ENCODE results near the gene SCYGR3.

- TF ChIP-seq CBFB (CRISPR knock-in tag; IDR thresholded peaks at IDR 0.05) (no peak), EZH2 (conservative IDR thresholded peaks at IDR 0.05; ENCODE audit: low read depth, low read length) (no peak), NFRKB (IDR thresholded peaks at IDR 0.05) (no peak), ZFP1 (CRISPR knock-in tag; IDR thresholded peaks at IDR 0.05) (no peak), YY1 (IDR thresholded peaks at IDR 0.05; ENCODE audit: insufficient read depth, insufficient replicate concordance, low read depth, low read length) (no peak), EP300 (IDR thresholded peaks at IDR 0.05; ENCODE audit: low read depth in 2 of 2, low read length in 2 of 2) (no peak), EP300 (CRISPR knock-in tag; IDR thresholded peaks at IDR 0.05; ENCODE audit: borderline replicate concordance) (no peak), BRCA1 (CRISPR knock-in tag; IDR thresholded peaks at IDR 0.05) (no peak), CHD4 (IDR thresholded peaks at IDR 0.05; ENCODE audit: borderline replicate concordance, low read length) (no peak), JUNB (CRISPR knock-in tag; IDR thresholded peaks at IDR 0.05; ENCODE audit: borderline replicate concordance) (no peak), SIX4 (CRISPR knock-in tag; IDR thresholded peaks at IDR 0.05) (no peak), ZNF784 (CRISPR knock-in tag; IDR thresholded peaks at IDR 0.05; ENCODE audit: borderline replicate concordance) (no peak)
- TF ChIP-seq, protein P1, sequence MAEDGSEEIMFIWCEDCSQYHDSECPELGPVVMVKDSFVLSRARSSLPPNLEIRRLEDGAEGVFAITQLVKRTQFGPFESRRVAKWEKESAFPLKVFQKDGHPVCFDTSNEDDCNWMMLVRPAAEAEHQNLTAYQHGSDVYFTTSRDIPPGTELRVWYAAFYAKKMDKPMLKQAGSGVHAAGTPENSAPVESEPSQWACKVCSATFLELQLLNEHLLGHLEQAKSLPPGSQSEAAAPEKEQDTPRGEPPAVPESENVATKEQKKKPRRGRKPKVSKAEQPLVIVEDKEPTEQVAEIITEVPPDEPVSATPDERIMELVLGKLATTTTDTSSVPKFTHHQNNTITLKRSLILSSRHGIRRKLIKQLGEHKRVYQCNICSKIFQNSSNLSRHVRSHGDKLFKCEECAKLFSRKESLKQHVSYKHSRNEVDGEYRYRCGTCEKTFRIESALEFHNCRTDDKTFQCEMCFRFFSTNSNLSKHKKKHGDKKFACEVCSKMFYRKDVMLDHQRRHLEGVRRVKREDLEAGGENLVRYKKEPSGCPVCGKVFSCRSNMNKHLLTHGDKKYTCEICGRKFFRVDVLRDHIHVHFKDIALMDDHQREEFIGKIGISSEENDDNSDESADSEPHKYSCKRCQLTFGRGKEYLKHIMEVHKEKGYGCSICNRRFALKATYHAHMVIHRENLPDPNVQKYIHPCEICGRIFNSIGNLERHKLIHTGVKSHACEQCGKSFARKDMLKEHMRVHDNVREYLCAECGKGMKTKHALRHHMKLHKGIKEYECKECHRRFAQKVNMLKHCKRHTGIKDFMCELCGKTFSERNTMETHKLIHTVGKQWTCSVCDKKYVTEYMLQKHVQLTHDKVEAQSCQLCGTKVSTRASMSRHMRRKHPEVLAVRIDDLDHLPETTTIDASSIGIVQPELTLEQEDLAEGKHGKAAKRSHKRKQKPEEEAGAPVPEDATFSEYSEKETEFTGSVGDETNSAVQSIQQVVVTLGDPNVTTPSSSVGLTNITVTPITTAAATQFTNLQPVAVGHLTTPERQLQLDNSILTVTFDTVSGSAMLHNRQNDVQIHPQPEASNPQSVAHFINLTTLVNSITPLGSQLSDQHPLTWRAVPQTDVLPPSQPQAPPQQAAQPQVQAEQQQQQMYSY (CRISPR knock-in tag; IDR thresholded peaks at IDR 0.05) = no peak
- TF ChIP-seq, protein P2, sequence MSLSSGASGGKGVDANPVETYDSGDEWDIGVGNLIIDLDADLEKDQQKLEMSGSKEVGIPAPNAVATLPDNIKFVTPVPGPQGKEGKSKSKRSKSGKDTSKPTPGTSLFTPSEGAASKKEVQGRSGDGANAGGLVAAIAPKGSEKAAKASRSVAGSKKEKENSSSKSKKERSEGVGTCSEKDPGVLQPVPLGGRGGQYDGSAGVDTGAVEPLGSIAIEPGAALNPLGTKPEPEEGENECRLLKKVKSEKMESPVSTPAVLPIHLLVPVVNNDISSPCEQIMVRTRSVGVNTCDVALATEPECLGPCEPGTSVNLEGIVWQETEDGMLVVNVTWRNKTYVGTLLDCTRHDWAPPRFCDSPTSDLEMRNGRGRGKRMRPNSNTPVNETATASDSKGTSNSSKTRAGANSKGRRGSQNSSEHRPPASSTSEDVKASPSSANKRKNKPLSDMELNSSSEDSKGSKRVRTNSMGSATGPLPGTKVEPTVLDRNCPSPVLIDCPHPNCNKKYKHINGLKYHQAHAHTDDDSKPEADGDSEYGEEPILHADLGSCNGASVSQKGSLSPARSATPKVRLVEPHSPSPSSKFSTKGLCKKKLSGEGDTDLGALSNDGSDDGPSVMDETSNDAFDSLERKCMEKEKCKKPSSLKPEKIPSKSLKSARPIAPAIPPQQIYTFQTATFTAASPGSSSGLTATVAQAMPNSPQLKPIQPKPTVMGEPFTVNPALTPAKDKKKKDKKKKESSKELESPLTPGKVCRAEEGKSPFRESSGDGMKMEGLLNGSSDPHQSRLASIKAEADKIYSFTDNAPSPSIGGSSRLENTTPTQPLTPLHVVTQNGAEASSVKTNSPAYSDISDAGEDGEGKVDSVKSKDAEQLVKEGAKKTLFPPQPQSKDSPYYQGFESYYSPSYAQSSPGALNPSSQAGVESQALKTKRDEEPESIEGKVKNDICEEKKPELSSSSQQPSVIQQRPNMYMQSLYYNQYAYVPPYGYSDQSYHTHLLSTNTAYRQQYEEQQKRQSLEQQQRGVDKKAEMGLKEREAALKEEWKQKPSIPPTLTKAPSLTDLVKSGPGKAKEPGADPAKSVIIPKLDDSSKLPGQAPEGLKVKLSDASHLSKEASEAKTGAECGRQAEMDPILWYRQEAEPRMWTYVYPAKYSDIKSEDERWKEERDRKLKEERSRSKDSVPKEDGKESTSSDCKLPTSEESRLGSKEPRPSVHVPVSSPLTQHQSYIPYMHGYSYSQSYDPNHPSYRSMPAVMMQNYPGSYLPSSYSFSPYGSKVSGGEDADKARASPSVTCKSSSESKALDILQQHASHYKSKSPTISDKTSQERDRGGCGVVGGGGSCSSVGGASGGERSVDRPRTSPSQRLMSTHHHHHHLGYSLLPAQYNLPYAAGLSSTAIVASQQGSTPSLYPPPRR (CRISPR knock-in tag; IDR thresholded peaks at IDR 0.05; ENCODE audit: borderline replicate concordance) = no peak
Observed at GRCh38 chr2:227592694-227593387, 21.8 kb downstream of the SCYGR3 start.
